HG02678 (cell line): ENCODE data around the gene FSTL3.
"Not testable (repeated sequence)": the region's sequence is repeated elsewhere in the genome, so short reads cannot be mapped to it uniquely, and the experiment has no call there.

Experiments
- ATAC-seq: cut with Tn5 transposase; IDR thresholded peaks from one replicate; pipeline ENCODE4 v1.9.1; 2021; ENCODE audit warnings: mild to moderate bottlenecking, moderate library complexity; ENCODE audit not compliant: unreplicated experiment

The FSTL3 gene

GRCh38 chr19:709196-709964 lies 33.2 kb downstream of the FSTL3 start:
- no peak for ATAC-seq

DNA sequence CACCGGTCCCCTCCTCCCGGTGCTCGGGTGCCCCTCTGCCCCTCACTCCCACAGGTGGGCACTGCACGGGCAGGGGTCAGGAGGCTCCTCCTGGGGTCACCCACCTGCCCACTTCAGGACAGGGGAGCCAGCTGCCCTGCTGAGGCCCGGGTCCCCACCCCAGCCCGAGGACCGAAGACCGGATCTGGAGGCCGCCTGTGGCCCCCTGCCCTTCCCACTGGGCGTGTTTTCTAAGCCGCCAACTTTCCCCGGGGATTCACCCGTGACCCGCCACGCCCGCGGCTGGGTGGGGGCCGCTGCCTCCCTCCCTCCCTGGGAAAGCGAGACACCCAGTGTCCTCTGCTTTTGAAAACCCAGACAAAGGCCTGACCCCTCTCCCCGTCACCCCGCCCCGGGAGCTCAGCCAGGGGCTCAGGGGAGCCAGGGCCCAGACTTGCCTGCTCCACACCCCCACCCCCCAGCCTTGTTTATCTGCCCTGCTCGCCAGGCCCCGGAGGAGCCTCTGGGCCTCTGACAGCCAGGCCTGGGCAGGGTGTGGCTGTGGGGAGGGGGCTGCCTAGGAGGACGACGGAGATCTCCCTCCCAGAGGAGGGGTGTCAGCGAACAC lies 33.9 kb downstream of the FSTL3 start:
- ATAC-seq: no peak

DNA sequence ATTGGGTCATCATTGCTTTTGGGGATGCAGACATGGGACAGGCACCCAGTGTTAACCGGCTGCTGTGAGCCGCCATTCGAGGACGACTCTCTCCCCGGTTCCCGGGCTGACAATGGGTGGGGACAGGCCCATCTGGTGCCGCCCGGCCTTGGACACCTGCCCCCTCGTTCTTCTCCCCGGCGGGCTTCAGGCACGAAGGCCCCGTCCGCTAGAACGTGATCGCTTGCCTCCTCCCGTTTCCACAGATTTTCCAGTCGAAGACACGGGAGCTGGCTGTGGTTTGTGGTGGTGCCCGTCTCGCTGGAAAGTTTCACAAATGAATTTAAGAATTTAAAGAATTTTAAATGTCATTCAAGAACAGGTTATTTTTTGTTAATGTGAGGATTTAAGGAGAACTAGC lies 34.6 kb downstream of the FSTL3 start:
- ATAC-seq: no peak

GRCh38 chr19:711254-711653 lies 35.1 kb downstream of the FSTL3 start:
- no peak for ATAC-seq

DNA sequence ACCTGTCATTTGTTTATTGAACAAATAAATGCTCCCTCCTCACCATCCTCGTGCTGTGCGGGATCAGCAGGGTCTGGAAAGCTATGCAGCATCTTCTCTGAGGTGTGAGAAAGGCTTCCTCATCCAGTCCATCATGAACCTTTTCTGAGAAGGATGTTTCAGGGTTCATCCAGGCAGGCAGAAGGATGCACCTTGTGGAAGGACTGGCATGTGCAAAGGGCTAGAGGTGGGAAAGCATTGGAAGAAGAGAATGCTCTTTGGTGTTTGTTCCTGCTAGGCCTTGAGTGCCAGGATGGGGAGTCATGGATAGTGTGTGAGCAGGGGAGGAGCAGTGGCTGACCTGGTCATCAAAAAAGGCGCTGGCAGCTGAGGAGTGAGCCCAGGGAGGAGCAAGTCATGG lies 39.2 kb downstream of the FSTL3 start:
- ATAC-seq: no peak

DNA sequence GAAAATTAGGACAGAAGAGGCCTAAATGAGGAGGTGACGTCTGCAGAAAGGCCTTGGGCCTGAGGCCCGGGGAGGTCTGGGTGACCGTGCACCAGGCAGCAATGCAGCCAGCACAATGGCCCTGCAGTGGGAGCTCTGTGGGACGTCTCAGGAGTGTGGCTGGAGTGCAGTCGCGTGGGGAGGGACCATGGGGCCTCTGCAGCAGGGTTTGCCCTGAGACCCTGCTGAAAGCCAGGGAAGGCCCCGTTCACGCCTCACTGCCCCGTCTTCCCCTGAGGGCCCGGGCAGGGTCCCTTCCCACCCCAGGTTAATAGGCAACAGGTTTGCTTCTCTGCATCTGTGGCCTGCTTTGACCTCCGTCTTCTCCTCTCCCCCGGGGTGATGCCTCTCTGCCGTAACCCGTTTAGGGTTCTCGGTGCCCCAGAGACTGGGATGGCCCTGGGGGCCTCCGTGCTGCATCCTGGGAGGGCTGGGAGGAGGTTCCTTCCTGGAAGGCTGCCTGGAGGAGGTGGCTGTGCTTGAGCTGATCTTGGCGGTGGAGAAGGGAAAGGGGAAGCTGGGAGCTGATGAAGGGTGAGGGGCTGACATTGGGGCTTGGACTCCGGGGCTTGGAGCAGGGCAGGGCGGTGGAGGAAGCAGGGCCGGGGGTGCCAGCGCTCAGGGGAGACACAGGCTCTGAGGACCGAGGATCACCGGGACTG lies 42.2 kb downstream of the FSTL3 start:
- ATAC-seq: no peak

DNA sequence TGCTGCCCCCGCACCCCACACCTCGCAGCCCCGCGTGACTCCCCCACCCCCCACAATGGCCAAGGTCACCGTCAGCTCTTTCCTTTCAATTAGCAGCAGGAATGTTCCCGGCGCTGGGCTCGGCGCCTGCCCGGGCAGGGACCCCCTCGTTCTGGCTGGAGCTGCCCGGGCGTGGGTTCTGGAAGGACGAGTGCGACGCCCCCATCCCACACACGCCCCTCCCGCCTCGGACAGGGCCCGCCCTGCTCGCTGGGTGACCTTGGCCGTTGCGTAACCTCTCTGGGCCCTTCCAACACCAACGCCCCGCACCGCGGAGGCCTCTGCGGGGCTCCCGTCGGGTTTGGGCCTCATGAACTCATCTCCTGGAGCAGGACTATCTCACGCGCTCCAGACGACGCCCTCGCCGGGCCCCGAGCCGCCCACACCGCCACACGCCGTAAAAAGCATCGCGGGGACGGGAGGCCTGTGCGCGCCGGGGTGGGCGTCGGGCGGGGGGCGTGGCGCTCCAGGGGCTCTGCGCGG lies 42.9 kb downstream of the FSTL3 start:
- ATAC-seq: no peak

DNA sequence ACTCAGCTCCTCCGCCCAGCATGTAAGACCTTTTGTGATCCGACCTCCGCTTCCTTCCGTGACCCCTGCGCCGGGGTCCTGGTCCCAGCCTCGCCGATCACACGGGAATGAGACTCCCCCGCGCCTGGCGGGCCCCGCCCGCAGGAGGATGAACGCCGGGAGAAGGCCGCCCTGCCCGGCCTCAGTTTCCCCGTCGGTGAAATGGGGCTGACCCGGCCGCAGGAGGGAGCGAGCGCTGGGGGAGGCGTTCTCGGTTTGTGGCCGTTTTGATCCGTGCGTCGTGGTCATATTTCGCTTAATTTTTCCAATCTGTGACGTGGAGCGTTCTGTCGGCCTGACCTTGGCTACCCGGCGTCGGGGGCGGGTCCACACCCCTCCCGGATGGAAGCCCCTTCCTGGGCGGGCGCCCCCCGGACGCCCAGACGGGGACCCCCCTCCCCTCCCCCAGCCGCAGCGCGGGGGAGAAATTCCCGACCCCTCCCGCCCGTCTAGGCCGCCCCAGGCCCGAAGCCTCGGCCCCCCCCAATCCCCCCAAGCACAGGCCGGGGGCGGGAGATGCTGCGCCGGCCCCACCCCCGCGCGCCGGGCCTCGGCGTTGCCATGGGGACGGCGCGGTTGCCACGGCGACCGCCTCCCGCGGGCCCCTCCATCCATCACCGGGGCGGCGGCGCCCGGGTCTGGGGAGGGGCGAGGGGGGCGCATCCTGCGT lies 43.6 kb downstream of the FSTL3 start:
- ATAC-seq: no peak

- ATAC-seq: no peak
These were observed 44.4 kb downstream of the FSTL3 start for GRCh38 chr19:720345-721160.

- ATAC-seq: no peak
These were observed 46.4 kb downstream of the FSTL3 start for GRCh38 chr19:722553-723101.

DNA sequence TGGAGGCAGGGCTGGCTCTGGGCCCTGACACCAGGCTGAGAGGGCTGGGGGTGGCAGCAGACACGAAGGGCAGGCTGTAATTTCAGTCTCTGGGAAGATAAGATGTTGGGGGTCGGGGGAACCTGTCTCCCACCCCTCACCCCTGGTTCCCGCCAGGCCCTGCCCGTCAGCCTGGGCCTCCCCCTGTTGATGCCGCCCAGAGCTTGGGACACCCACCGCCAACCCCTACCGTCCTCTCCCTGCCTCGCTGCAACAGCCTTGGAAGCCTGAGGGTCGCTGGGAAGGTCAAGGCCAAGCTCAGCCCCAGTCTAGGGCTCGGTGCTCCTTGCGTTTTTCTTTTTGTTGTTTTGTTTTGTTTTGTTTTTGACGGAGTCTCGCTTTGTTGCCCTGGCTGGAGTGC lies 47.1 kb downstream of the FSTL3 start:
- no peak for ATAC-seq

DNA sequence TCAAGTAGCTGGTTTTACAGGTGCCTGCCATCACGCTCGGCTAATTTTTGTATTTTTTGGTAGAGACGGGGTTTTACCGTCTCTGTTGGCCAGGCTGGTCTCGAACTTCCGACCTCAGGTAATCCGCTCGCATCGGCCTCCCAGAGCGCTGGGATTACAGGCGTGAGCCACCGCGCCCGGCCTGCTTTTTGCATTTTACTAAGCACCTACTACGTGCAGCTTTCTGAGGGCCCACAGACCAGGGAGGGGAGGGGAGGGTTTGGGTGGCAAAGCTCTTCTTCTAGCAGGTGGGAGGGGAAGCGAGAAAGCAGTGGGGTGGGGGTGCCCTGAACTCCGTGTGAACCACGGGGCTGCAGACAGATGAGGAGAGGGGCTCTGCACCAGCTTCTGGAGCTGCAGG lies 47.5 kb downstream of the FSTL3 start:
- ATAC-seq: no peak

- ATAC-seq: no peak
These were observed 49.4 kb downstream of the FSTL3 start for GRCh38 chr19:725461-726089.

- ATAC-seq: no peak
These were observed 51.1 kb downstream of the FSTL3 start for GRCh38 chr19:726993-727956.

DNA sequence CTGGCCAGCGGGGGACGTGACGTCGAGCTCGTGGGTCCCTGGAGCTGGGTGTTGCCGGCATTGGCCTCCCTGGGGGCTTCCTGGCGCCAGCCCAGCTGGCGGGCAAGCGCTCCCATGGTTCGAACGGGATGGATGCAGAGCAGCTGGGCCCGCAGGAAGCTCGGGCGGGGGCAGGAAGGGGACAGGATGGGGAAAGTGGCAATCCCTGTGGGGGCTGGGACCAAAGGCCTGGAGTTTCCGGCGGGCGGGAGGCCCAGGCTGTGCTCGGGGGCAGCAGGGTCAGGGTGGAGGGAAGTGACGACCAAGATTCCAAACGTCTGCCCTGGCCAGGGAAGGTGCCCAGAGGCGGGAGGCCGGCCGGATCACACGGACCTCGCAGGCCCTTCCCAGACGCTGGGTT lies 51.8 kb downstream of the FSTL3 start:
- no peak for ATAC-seq

DNA sequence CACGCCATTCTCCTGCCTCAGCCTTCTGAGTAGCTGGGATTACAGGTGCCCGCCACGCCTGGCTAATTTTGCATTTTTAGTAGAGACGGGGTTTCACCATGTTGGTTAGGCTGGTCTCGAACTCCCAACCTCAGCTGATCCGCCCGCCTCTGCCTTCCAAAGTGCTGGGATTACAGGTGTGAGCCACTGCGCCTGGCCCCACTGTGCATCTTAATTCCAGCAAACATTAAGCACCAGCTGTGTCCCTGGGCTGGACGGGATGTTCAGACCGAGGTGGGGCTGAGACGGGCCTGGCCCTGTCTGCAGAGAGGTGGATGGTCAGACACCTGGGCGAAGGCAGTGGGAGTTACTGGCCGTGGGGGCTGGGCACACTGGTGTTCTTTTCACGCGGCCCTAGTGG lies 53.4 kb downstream of the FSTL3 start:
- not testable (repeated sequence) for ATAC-seq

GRCh38 chr19:729965-730668 lies 53.9 kb downstream of the FSTL3 start:
- ATAC-seq: no peak

GRCh38 chr19:731000-731399 lies 54.8 kb downstream of the FSTL3 start:
- no peak for ATAC-seq
